HCT116 (cell line): ENCODE data around the gene IER3.

Experiments
- ATF3 ChIP-seq: IDR thresholded peaks from 2 replicates; pipeline ENCODE4 v1.6.1; 2012
- CEBPB ChIP-seq: IDR thresholded peaks from 2 replicates; pipeline ENCODE4 v1.6.1; 2012; ENCODE audit warnings: low read depth
- CTCF ChIP-seq, 3 experiments: fragments of 200-600 bp in 1 of 3; sonication (generic) in 1 of 3; IDR thresholded peaks in 2 of 3; conservative IDR thresholded peaks in 1 of 3; 2 replicates each; pipeline ENCODE4 v1.5.1; 2012 to 2017; ENCODE audit warnings: low read depth in 2 of 3, low read length in 2 of 3, antibody characterized with exemption in 1 of 3, borderline replicate concordance in 1 of 3, control low read depth in 1 of 3, mild to moderate bottlenecking in 1 of 3, mixed read lengths in 1 of 3, mixed run types in 1 of 3, moderate library complexity in 1 of 3; ENCODE audit not compliant: insufficient read depth in 1 of 3
- ELF1 ChIP-seq: IDR thresholded peaks from 2 replicates; pipeline ENCODE4 v1.6.1; 2012; ENCODE audit warnings: low read depth, borderline replicate concordance
- EZH2 ChIP-seq: fragments of 200-600 bp; sonication (generic); IDR thresholded peaks from 2 replicates; pipeline ENCODE4 v1.6.1; 2017; ENCODE audit warnings: antibody characterized with exemption, mixed run types
- EZH2phosphoT487 ChIP-seq: fragments of 200-600 bp; IDR thresholded peaks from 2 replicates; pipeline ENCODE4 v1.6.1; 2018; ENCODE audit warnings: antibody characterized with exemption, borderline replicate concordance
- MAX ChIP-seq: IDR thresholded peaks from 2 replicates; pipeline ENCODE4 v1.6.1; 2012
- POLR2A ChIP-seq: IDR thresholded peaks from 2 replicates; pipeline ENCODE4 v1.7.0; 2011; ENCODE audit warnings: borderline replicate concordance; ENCODE audit not compliant: insufficient read depth, insufficient read length; ENCODE audit errors: extremely low read depth
- POLR2AphosphoS5 ChIP-seq: IDR thresholded peaks from 2 replicates; pipeline ENCODE4 v1.6.1; 2011; ENCODE audit warnings: mild to moderate bottlenecking, low read depth, low read length, moderate library complexity
- REST ChIP-seq: IDR thresholded peaks from 2 replicates; pipeline ENCODE4 v1.6.1; 2012; ENCODE audit warnings: low read depth
- SIN3A ChIP-seq: IDR thresholded peaks from 2 replicates; pipeline ENCODE4 v1.6.1; 2012; ENCODE audit warnings: low read depth
- TCF7L2 ChIP-seq: IDR thresholded peaks from 2 replicates; pipeline ENCODE4 v1.7.0; 2011; ENCODE audit warnings: borderline replicate concordance, inconsistent platforms; ENCODE audit not compliant: insufficient read depth, insufficient read length; ENCODE audit errors: extremely low read depth
- YY1 ChIP-seq: IDR thresholded peaks from 2 replicates; pipeline ENCODE4 v1.6.1; 2011; ENCODE audit warnings: low read length, low read depth, moderate library complexity, mild to moderate bottlenecking; ENCODE audit not compliant: insufficient replicate concordance; ENCODE audit errors: extremely low read depth
- ZFX ChIP-seq: fragments of 450-650 bp; IDR thresholded peaks from 2 replicates; pipeline ENCODE4 v1.6.1; 2017

GRCh38 chr6:30778001-30778635, 33.8 kb upstream of the IER3 start:
- TF ChIP-seq CTCF (IDR thresholded peaks at IDR 0.05 in 2 of 3, conservative IDR thresholded peaks at IDR 0.05 in 1 of 3; ENCODE audit: borderline replicate concordance in 1 of 3, insufficient read depth in 1 of 3, low read depth in 2 of 3, low read length in 2 of 3) (no peak), ATF3 (no peak), POLR2A (no peak), POLR2AphosphoS5 (no peak), CEBPB (no peak), ELF1 (no peak), EZH2 (no peak), REST (no peak), MAX (no peak), TCF7L2 (no peak), ZFX (no peak; the same call in 1 of the 2 replicates), SIN3A (no peak), YY1 (no peak), EZH2phosphoT487 (no peak)
